CD4-positive, alpha-beta T cell treated with Interleukin-10 for 1 hour (primary cell): ENCODE data around the gene C1QTNF8.
A peak's percentile ranks its signal among the peaks of the same experiment; 100 is the strongest.

ENCODE experiments used
- DNase-seq: peaks from one replicate; pipeline ENCODE4 v3.0.0-alpha.2; 2020

Gene C1QTNF8

GRCh38 chr16:1055557-1055924 lies 40.5 kb downstream of the C1QTNF8 start:
- no peak for DNase-seq

- DNase-seq: peak; percentile 9
Observed at GRCh38 chr16:1054660-1055556, 41.1 kb downstream of the C1QTNF8 start.

GRCh38 chr16:1053700-1054368 lies 42.2 kb downstream of the C1QTNF8 start:
- DNase-seq: no peak

GRCh38 chr16:1053121-1053521 lies 42.9 kb downstream of the C1QTNF8 start:
- no peak for DNase-seq

GRCh38 chr16:1052721-1053120 lies 43.3 kb downstream of the C1QTNF8 start:
- no peak for DNase-seq

GRCh38 chr16:1051446-1051845 lies 44.6 kb downstream of the C1QTNF8 start:
- DNase-seq: no peak

GRCh38 chr16:1050921-1051320 lies 45.1 kb downstream of the C1QTNF8 start:
- no peak for DNase-seq

GRCh38 chr16:1050516-1050915 lies 45.5 kb downstream of the C1QTNF8 start:
- no peak for DNase-seq

GRCh38 chr16:1049976-1050247 lies 46.1 kb downstream of the C1QTNF8 start:
- no peak for DNase-seq

- DNase-seq: no peak
Observed at GRCh38 chr16:1049113-1049975, 46.7 kb downstream of the C1QTNF8 start.

- no peak for DNase-seq
Observed at GRCh38 chr16:1048442-1049112, 47.5 kb downstream of the C1QTNF8 start.

GRCh38 chr16:1047801-1048200 lies 48.2 kb downstream of the C1QTNF8 start:
- no peak for DNase-seq

- DNase-seq: no peak
Observed at GRCh38 chr16:1047123-1047522, 48.9 kb downstream of the C1QTNF8 start.

- DNase-seq: no peak
Observed at GRCh38 chr16:1045993-1046911, 49.8 kb downstream of the C1QTNF8 start.

GRCh38 chr16:1045310-1045992 lies 50.6 kb downstream of the C1QTNF8 start:
- DNase-seq: no peak

GRCh38 chr16:1044460-1045309 lies 51.4 kb downstream of the C1QTNF8 start:
- no peak for DNase-seq

- no peak for DNase-seq
Observed at GRCh38 chr16:1043881-1044451, 52.1 kb downstream of the C1QTNF8 start.

GRCh38 chr16:1042866-1043265 lies 53.2 kb downstream of the C1QTNF8 start:
- no peak for DNase-seq

- DNase-seq: no peak
Observed at GRCh38 chr16:1042049-1042744, 53.8 kb downstream of the C1QTNF8 start.
